NCI-H128 (cell line): ENCODE data around the gene E2F7.
"Not testable (repeated sequence)": the region's sequence is repeated elsewhere in the genome, so short reads cannot be mapped to it uniquely, and the experiment has no call there.

Experiments used
- DNase-seq: peaks from one replicate; lab custom pipeline; 2025; ENCODE audit not compliant: unreplicated experiment; lab: John Stamatoyannopoulos, UW

The E2F7 gene

GRCh38 chr12:77065361-77066204, at the start of gene E2F7:
E2F7 (minus strand) TSS chr12:77065569; CDS start chr12:77064635, 934 bp downstream.
- DNase-seq, result peak; percentile 96

- no peak for DNase-seq
Observed at GRCh38 chr12:77113971-77114370, 48.6 kb upstream of the E2F7 start.

- no peak for DNase-seq
Observed at GRCh38 chr12:77108707-77109106, 43.3 kb upstream of the E2F7 start.

GRCh38 chr12:77107121-77107520, 41.8 kb upstream of the E2F7 start:
- DNase-seq, result no peak

- DNase-seq, result no peak
Observed at GRCh38 chr12:77104792-77105191, 39.4 kb upstream of the E2F7 start.

GRCh38 chr12:77104286-77104685, 38.9 kb upstream of the E2F7 start:
- DNase-seq, result no peak

- no peak for DNase-seq
Observed at GRCh38 chr12:77102691-77103090, 37.3 kb upstream of the E2F7 start.

- no peak for DNase-seq
Observed at GRCh38 chr12:77102123-77102522, 36.8 kb upstream of the E2F7 start.

- DNase-seq, result no peak
Observed at GRCh38 chr12:77099799-77100198, 34.4 kb upstream of the E2F7 start.

- DNase-seq, result no peak
Observed at GRCh38 chr12:77097846-77098245, 32.5 kb upstream of the E2F7 start.

- DNase-seq, result not testable (repeated sequence)
Observed at GRCh38 chr12:77092227-77092626, 26.9 kb upstream of the E2F7 start.

GRCh38 chr12:77089686-77090220, 24.4 kb upstream of the E2F7 start:
- no peak for DNase-seq

GRCh38 chr12:77087427-77087826, 22.1 kb upstream of the E2F7 start:
- no peak for DNase-seq

- DNase-seq, result no peak
Observed at GRCh38 chr12:77082021-77082420, 16.7 kb upstream of the E2F7 start.

- DNase-seq, result no peak
Observed at GRCh38 chr12:77079631-77080030, 14.3 kb upstream of the E2F7 start.

GRCh38 chr12:77078231-77078630, 12.9 kb upstream of the E2F7 start:
- DNase-seq, result no peak

- DNase-seq, result no peak
Observed at GRCh38 chr12:77076886-77077285, 11.5 kb upstream of the E2F7 start.

GRCh38 chr12:77073894-77074293, 8.5 kb upstream of the E2F7 start:
- DNase-seq, result not testable (repeated sequence)

- no peak for DNase-seq
Observed at GRCh38 chr12:77072833-77073495, 7.6 kb upstream of the E2F7 start.

- DNase-seq, result no peak
Observed at GRCh38 chr12:77070800-77071449, 5.6 kb upstream of the E2F7 start.

- DNase-seq, result no peak
Observed at GRCh38 chr12:77070382-77070781, 5.0 kb upstream of the E2F7 start.
